Transverse colon (tissue), 4 donors: ENCODE results near the gene CTNND2.

Source experiments
- CTCF ChIP-seq, 5 experiments: fragments of 200-600 bp in 3 of 5; fragments of 450-650 bp in 2 of 5; sonication (generic) in 3 of 5; IDR thresholded peaks; 1 replicate in 2 of 5; 2 replicates in 3 of 5; pipeline ENCODE4 v1.5.1; 2016 to 2017; ENCODE audit warnings: antibody characterized with exemption in 5 of 5, inconsistent platforms in 3 of 5, mild to moderate bottlenecking in 2 of 5, moderate library complexity in 1 of 5
- EP300 ChIP-seq: sonication (generic); formaldehyde crosslinking; IDR thresholded peaks from one replicate; pipeline ENCODE4 v1.6.1; 2017; ENCODE audit warnings: antibody characterized with exemption, low read depth
- POLR2A ChIP-seq: fragments of 450-650 bp; IDR thresholded peaks from one replicate; pipeline ENCODE4 v1.6.1; 2016; ENCODE audit warnings: antibody characterized with exemption, mild to moderate bottlenecking, moderate library complexity
- POLR2AphosphoS5 ChIP-seq, 3 donors: sonication (generic); formaldehyde crosslinking; IDR thresholded peaks; one replicate each; pipeline ENCODE4 v1.6.1; 2016; ENCODE audit warnings: antibody characterized with exemption in 3 of 3

- TF ChIP-seq CTCF (IDR thresholded peaks at IDR 0.05) (no peak), POLR2A (no peak), POLR2AphosphoS5 (IDR thresholded peaks at IDR 0.05) (no peak), EP300 (no peak)
Measured at GRCh38 chr5:11574787-11575186, 329.5 kb downstream of the CTNND2 start.
